OCI-LY7 (cell line): ENCODE results near the gene CNNM2.

ENCODE experiments used
- CTCF ChIP-seq: fragments of 200-600 bp; sonication (generic); conservative IDR thresholded peaks from 2 replicates; pipeline ENCODE4 v1.5.1; 2014; ENCODE audit warnings: mild to moderate bottlenecking, antibody characterized with exemption, low read length, moderate library complexity, mixed read lengths
- EZH2phosphoT487 ChIP-seq: fragments of 200-600 bp; sonication (generic); IDR thresholded peaks from 2 replicates; pipeline ENCODE4 v1.6.1; 2018; ENCODE audit warnings: low read depth, borderline replicate concordance, mild to moderate bottlenecking, mixed run types, antibody characterized with exemption, low read length, moderate library complexity, mixed read lengths

DNA sequence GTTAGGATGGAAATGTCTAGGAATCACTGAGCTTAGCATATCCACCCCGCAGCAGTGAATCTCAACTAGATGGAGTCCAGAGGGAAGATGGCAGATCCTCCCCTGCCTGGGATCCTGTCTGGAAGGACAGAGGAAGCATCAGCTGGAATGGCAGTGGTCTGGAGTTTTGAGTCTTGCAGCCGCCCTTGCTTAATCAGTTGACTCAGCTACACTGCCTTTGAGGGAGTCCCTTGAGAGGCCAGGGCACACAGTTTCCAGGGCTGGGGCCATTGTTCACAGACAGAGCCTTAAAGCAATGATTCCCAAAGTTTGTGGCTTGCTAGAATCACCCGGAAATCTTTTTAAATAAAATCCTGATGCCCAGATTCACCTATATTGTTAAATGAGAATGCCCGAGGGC, 146.9 kb downstream of the CNNM2 start:
- TF ChIP-seq CTCF (no peak), EZH2phosphoT487 (no peak)
